Upper lobe of left lung (tissue), 4 donors: ENCODE results near the gene JPH4.

ENCODE experiments used
- CTCF ChIP-seq, 6 experiments: fragments of 450-650 bp in 4 of 6; fragments of 200-600 bp in 2 of 6; sonication (generic) in 2 of 6; IDR thresholded peaks; one replicate each; pipeline ENCODE4 v1.5.1; 2016 to 2019; ENCODE audit warnings: antibody characterized with exemption in 6 of 6
- EP300 ChIP-seq, 4 donors: sonication (generic); formaldehyde crosslinking; IDR thresholded peaks; one replicate each; pipeline ENCODE4 v1.5.1; 2017; ENCODE audit warnings: antibody characterized with exemption in 4 of 4, control low read depth in 2 of 4
- POLR2A ChIP-seq, 4 donors: fragments of 450-650 bp; IDR thresholded peaks; one replicate each; pipeline ENCODE4 v1.5.1; 2016 to 2017; ENCODE audit warnings: antibody characterized with exemption in 4 of 4, mild to moderate bottlenecking in 2 of 4
- POLR2AphosphoS5 ChIP-seq, 2 donors: sonication (generic); formaldehyde crosslinking; IDR thresholded peaks; one replicate each; pipeline ENCODE4 v1.5.1; 2017; ENCODE audit warnings: antibody characterized with exemption in 2 of 2

- no peak for TF ChIP-seq CTCF (IDR thresholded peaks at IDR 0.05)
- no peak for TF ChIP-seq POLR2AphosphoS5 (IDR thresholded peaks at IDR 0.05)
- TF ChIP-seq POLR2A (IDR thresholded peaks at IDR 0.05), result no peak
- TF ChIP-seq EP300 (IDR thresholded peaks at IDR 0.05), result no peak
Measured at GRCh38 chr14:23532658-23533057, 45.9 kb downstream of the JPH4 start.
